HG02759 (cell line): Measurements from ENCODE around the gene MYORG.
"Not testable (repeated sequence)": the region's sequence is repeated elsewhere in the genome, so short reads cannot be mapped to it uniquely, and the experiment has no call there.

Experiments
- ATAC-seq: cut with Tn5 transposase; IDR thresholded peaks from one replicate; pipeline ENCODE4 v1.9.1; 2021; ENCODE audit warnings: mild to moderate bottlenecking, moderate library complexity; ENCODE audit not compliant: unreplicated experiment

The MYORG gene

GRCh38 chr9:34370335-34370969 lies 6.2 kb downstream of the MYORG start:
- no peak for ATAC-seq

GRCh38 chr9:34369636-34370035 lies 7.1 kb downstream of the MYORG start:
- no peak for ATAC-seq

- ATAC-seq = not testable (repeated sequence)
Measured at GRCh38 chr9:34368796-34369195, 7.9 kb downstream of the MYORG start.

- not testable (repeated sequence) for ATAC-seq
Measured at GRCh38 chr9:34367751-34368410, 8.8 kb downstream of the MYORG start.

- ATAC-seq = no peak
Measured at GRCh38 chr9:34366365-34366764, 10.3 kb downstream of the MYORG start.

GRCh38 chr9:34365282-34365681 lies 11.4 kb downstream of the MYORG start:
- no peak for ATAC-seq

- no peak for ATAC-seq
Measured at GRCh38 chr9:34363619-34364351, 12.9 kb downstream of the MYORG start.

- ATAC-seq = no peak
Measured at GRCh38 chr9:34362614-34363214, 14.0 kb downstream of the MYORG start.

GRCh38 chr9:34352957-34353356 lies 23.7 kb downstream of the MYORG start:
- not testable (repeated sequence) for ATAC-seq

GRCh38 chr9:34352122-34352652 lies 24.5 kb downstream of the MYORG start:
- not testable (repeated sequence) for ATAC-seq

GRCh38 chr9:34349324-34349723 lies 27.4 kb downstream of the MYORG start:
- no peak for ATAC-seq

GRCh38 chr9:34347800-34348158 lies 28.9 kb downstream of the MYORG start:
- no peak for ATAC-seq

GRCh38 chr9:34346873-34347799 lies 29.6 kb downstream of the MYORG start:
- ATAC-seq = no peak

- ATAC-seq = no peak
Measured at GRCh38 chr9:34343605-34344004, 33.1 kb downstream of the MYORG start.

- no peak for ATAC-seq
Measured at GRCh38 chr9:34343090-34343489, 33.6 kb downstream of the MYORG start.

- no peak for ATAC-seq
Measured at GRCh38 chr9:34341659-34342295, 34.9 kb downstream of the MYORG start.

- no peak for ATAC-seq
Measured at GRCh38 chr9:34338665-34339385, 37.9 kb downstream of the MYORG start.

GRCh38 chr9:34338079-34338478 lies 38.6 kb downstream of the MYORG start:
- not testable (repeated sequence) for ATAC-seq

- ATAC-seq = no peak
Measured at GRCh38 chr9:34337403-34337802, 39.3 kb downstream of the MYORG start.
